Measurements from ENCODE around the gene ATRNL1. TPM values are rescaled to one million over a fixed set of nuclear protein-coding genes. Genes with fewer than 3 reads are reported as not detected.

Gene ATRNL1
- total and polyA plus RNA-seq, 12 donors = 4.8 to 217 (median 92.4) TPM

GRCh38 chr10:115762029-115762428, 668.9 kb downstream of the ATRNL1 start:
- peak overlapping the region in 1 of 5 donors; percentile 2 for H3K27ac ChIP-seq
- H3K9me3 ChIP-seq (replicated peaks in 1 of 3) = no peaks in the 10 kb centered on the region
- H3K27me3 ChIP-seq = no peaks in the 10 kb centered on the region
- no peaks in the 10 kb centered on the region for H3K36me3 ChIP-seq (replicated peaks in 1 of 2)
- peak in 2 of 7 donors; percentile 17 to 33 for DNase-seq
- intact Hi-C loops (cut with DNase I) = no loop called here
- no peak overlapping the region for H3K4me3 ChIP-seq
- TF ChIP-seq CTCF (IDR thresholded peaks at IDR 0.05) = no peak
- TF ChIP-seq POLR2A (IDR thresholded peaks at IDR 0.05) = no peak
- peaks cover 0 to 6% of the 10 kb centered on the region in 2 donors for H3K4me1 ChIP-seq (replicated peaks in 1 of 2)

- no peaks in the 10 kb centered on the region for H3K27me3 ChIP-seq
- intact Hi-C loops (cut with DNase I) = no loop called here
- no peaks in the 10 kb centered on the region for H3K36me3 ChIP-seq (replicated peaks in 1 of 2)
- no peak overlapping the region for H3K4me3 ChIP-seq
- H3K27ac ChIP-seq = peak overlapping the region in 2 of 5 donors; percentile 10 to 41
- peaks cover 0 to 12% of the 10 kb centered on the region in 2 donors for H3K4me1 ChIP-seq (replicated peaks in 1 of 2)
- no peaks in the 10 kb centered on the region for H3K9me3 ChIP-seq (replicated peaks in 1 of 3)
- DNase-seq = no peak
- TF ChIP-seq CTCF (IDR thresholded peaks at IDR 0.05) = no peak
- no peak for TF ChIP-seq POLR2A (IDR thresholded peaks at IDR 0.05)
Measured at GRCh38 chr10:115771755-115772154, 678.6 kb downstream of the ATRNL1 start.

GRCh38 chr10:115772606-115773005, 679.4 kb downstream of the ATRNL1 start:
- Histone ChIP-seq H3K36me3 (replicated peaks in 1 of 2) (no peaks in the 10 kb centered on the region), H3K4me1 (replicated peaks in 1 of 2) (peaks cover 0 to 12% of the 10 kb centered on the region in 2 donors), H3K27me3 (no peaks in the 10 kb centered on the region), H3K9me3 (replicated peaks in 1 of 3) (no peaks in the 10 kb centered on the region), H3K4me3 (peak overlapping the region in 1 of 4 donors; percentile 6), H3K27ac (peak overlapping the region; percentile 19 to 69 (median 63))
- WGBS, 4 donors = 45 to 50% (median 48%) methylated on average over 1 of the region's 1 CpG
- TF ChIP-seq CTCF (IDR thresholded peaks at IDR 0.05) (no peak), POLR2A (IDR thresholded peaks at IDR 0.05) (no peak)
- intact Hi-C loops (cut with DNase I) = no loop called here
- peak in 5 of 7 donors; percentile 22 to 50 (median 44) for DNase-seq

- H3K9me3 ChIP-seq (replicated peaks in 1 of 3) = no peaks in the 10 kb centered on the region
- intact Hi-C loops (cut with DNase I) = no loop called here
- H3K36me3 ChIP-seq (replicated peaks in 1 of 2) = no peaks in the 10 kb centered on the region
- no peak overlapping the region for H3K4me3 ChIP-seq
- no peaks in the 10 kb centered on the region for H3K27me3 ChIP-seq
- peaks cover 0 to 12% of the 10 kb centered on the region in 2 donors for H3K4me1 ChIP-seq (replicated peaks in 1 of 2)
- DNase-seq = no peak
- peak overlapping the region in 2 of 5 donors; percentile 63 to 64 for H3K27ac ChIP-seq
- 93 to 100% (median 95%) methylated on average over 2 of the region's 2 CpGs for WGBS, 4 donors
- TF ChIP-seq POLR2A (IDR thresholded peaks at IDR 0.05) (no peak), CTCF (IDR thresholded peaks at IDR 0.05) (no peak)
Measured at GRCh38 chr10:115773832-115774231, 680.7 kb downstream of the ATRNL1 start.
